Adipose tissue (tissue), 3 donors: ENCODE results near the gene LDLRAD1. TPM values are rescaled to one million over a fixed set of nuclear protein-coding genes. Genes with fewer than 3 reads are reported as not detected.
"Not testable (repeated sequence)": the region's sequence is repeated elsewhere in the genome, so short reads cannot be mapped to it uniquely, and the experiment has no call there.

Experiments
- H3K27ac ChIP-seq: one replicate; pipeline ENCODE4 v1.5.1; 2013; ENCODE audit warnings: low read depth, low read length
- WGBS, 3 donors: extraction: QIAGEN DNeasy Blood & Tissue Kit; methylation state at CpG; one replicate each; pipeline ENCODE4 v1.1.7; 2013; 5-methylcytosine and 5-hydroxymethylcytosine counted together
- polyA plus RNA-seq, 3 donors: library from polyadenylated mRNA; stranded (reverse); fragments of 200-250 nt; gene quantifications; one replicate each; pipeline ENCODE4 v1.2.3, GENCODE V29; 2013
- donor health status: healthy with polysubstance abuse.
- donor health status: Bipolar disorder and iron deficiency.
- donor health status: healthy.

The LDLRAD1 gene
- polyA plus RNA-seq, 3 donors: not detected

DNA sequence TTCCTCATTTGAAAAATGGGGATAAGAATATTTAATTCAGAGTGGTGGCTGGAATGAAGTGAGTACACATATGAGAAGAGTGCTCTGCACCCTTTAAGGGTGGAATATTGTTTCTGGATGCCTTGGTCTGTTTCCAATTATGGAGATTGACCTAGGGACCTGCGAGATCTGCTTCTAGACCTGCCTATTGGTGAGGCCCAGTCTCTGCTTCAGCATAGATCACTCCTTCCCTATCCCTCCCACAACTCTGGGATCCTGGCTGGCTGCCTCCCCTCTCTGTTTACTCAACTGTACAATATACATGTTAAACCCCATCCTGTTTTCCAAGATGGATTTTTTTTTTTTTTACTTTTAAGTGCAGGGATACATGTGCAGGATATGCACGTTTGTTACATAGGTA is 6.4 kb upstream of the LDLRAD1 start:
- H3K27ac ChIP-seq: no peak overlapping the region
- 75 to 90% (median 81%) methylated on average over 2 of the region's 2 CpGs for WGBS, 3 donors

DNA sequence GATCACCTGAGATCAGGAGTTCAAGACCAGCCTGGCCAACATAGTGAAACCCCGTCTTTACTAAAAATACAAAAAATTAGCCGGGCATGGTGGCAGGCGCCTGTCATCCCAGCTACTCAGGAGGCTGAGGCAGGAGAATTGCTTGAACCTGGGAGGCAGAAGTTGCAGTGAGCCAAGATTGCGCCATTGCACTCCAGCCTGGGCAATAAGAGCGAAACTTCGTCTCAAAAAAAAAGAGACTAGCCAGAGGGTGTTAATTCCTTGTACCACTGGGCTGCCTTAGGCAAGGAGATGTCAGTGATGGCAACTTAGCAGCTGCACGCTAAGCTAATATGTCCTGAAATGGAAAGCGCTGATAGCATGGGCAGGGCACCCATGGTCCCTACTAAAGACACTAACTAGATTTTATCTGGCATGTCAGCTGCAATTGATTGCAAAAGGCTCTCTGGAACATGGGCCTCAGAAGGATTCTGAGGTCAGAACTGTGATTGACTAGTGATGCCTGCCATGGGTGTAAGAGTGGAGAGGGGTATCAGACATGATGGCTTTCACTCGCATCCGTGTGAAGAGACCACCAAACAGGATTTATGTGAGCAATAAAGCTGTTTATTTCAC is 1.7 kb upstream of the LDLRAD1 start:
- H3K27ac ChIP-seq: not testable (repeated sequence)
- WGBS, 3 donors: 84 to 87% (median 84%) methylated on average over 9 to 10 of the region's 10 CpGs

DNA sequence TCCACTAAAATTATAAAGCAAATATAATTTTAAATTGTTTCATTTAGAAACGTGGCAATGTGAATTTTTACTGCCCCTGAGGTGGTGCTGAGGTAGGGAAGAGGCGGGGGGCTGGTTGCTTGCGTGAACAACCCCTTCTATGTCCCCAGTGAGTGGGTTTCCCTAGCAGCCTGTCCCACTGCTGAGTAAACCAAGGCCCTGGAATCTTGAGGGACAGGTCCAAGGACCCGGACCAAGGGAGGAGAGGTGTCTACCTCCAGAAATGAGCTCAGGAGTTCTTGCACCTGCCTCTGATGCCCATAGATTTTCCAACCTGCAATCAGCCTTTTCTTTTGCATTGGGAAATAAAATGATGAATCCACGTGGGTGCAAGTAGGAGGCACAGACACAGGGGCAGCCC is 649 bp upstream of the LDLRAD1 start:
- WGBS, 3 donors: 72 to 77% (median 77%) methylated on average over 5 of the region's 5 CpGs
- no peak overlapping the region for H3K27ac ChIP-seq

DNA sequence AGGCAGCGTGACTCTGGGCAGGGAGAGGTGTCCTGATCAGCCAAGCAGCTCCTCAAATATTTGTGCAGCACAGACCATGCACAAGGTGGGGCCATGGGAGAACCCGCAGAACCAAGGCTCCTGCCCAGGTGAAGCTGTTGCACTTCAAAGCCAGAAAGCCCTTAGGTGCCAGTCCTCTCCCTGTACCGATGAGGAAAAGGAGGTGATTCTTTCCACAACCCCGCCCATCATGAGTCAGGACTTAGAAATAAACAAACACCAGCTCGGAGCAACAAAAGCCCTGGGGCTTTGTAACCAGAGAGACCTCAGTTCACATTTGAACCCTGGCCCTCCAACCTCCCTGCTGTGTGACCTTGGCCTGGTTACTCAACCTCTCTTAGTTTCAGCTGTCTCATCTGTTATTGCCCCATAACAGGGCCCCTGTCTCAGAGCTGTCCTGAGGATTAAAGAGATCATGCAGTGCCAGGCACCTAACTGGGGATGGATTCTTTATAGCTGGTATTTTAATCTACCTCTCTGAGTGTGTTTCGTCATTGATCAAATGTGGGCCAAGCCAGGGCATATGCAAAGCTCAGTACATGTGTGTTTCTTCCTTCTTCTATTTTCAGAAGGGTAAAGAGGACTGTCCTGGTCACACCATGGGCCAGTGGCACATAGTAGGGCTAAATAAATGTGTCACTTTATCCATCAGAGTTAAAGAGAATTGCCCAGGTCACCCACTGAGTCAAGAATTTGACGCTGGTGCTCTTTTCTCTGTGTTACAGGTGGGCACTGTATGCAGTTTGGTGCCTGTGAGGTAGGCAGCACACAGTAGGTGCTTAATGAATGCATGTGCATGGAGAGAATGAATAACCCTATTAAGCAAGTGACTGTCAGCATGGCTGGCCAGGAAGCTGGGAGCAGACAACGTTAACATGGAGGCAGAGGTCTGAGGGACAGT is 1.4 kb downstream of the LDLRAD1 start:
- 57 to 65% (median 59%) methylated on average over 8 of the region's 8 CpGs for WGBS, 3 donors

DNA sequence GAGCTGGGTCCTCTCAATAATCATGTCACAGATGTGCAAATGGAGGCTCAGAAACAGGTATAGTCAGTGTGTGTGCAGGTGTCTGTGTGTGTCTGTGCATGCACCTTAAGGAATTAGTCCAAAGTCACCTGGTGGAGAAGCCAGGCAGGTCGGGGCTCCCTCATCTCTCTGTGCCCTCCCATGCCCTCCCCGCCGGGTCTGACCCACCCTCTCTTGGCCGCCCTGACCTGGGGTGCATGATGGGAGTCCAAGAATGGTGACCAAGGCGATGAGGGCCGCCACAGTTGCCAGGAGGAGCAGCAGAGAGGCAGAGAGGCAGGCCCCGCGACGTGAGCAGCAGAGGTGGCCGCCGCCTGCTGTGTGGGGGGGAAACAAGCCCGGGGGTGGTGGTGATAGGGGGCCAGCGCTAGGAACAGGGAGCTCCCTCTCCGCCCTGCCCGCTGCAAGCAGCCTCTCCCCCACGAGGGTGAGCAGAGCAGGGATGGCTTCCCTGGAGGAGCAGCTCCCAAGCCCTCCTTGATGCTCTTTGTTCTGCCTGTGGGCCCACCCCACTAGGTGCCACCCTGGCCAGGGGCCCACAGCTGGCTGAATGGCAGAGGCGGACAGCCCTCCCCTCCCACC is 3.9 kb downstream of the LDLRAD1 start:
- H3K27ac ChIP-seq: no peak overlapping the region
- WGBS, 3 donors: 47 to 60% (median 60%) methylated on average over 14 to 17 of the region's 17 CpGs

More for the DNA sequence above, 1.4 kb downstream of the LDLRAD1 start:
- H3K27ac ChIP-seq: no peak overlapping the region

DNA sequence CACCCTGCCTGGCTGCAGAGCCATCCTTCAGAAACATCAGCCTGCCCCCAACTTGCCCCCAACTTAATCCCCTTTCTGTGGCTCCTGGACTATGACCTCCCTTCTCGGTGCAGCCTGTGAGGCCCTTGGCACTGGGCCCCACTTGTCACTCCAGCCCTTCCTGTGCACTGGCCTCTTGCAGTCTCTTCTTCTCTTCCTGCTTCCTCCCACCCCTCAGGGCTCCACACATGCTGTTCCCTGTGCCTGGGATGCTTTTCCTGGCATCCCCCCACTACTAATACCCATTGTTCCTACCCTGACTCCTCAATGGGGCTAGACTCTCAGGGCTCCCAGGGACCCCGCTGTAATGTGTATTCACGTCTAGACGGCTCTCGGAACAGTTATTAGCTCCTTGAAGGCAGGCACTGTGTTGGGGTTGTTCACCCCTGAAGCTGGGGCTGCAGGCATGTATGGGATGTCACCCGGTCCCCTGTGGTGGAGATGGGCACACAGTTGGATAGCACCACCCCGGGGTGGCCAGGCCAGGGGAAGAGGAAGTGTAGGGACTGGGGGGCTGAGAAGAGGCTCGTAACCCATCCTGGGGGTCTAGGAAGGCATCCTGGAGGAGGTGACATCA is 4.5 kb downstream of the LDLRAD1 start:
- WGBS, 3 donors: 74 to 79% (median 75%) methylated on average over 8 of the region's 8 CpGs
- H3K27ac ChIP-seq: no peak overlapping the region

DNA sequence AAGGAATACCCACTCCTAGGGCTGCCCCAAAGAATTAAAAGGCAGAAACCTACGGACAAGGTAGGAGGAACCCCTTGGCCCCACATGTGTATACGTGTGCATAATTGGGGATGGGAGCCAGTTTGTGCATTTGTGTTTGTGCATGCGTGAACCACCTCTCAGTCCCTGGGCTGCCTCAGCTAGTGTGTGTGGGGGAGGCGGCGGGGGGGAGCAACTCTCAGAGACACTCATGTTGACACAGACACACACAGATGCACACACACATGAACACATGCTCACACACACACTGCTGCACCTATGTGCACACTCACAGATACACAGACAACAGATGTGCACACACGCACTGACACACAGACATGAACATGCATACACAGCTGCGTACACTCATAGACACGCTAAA is 5.1 kb downstream of the LDLRAD1 start:
- no peak overlapping the region for H3K27ac ChIP-seq
- 77 to 85% (median 80%) methylated on average over 8 of the region's 8 CpGs for WGBS, 3 donors

DNA sequence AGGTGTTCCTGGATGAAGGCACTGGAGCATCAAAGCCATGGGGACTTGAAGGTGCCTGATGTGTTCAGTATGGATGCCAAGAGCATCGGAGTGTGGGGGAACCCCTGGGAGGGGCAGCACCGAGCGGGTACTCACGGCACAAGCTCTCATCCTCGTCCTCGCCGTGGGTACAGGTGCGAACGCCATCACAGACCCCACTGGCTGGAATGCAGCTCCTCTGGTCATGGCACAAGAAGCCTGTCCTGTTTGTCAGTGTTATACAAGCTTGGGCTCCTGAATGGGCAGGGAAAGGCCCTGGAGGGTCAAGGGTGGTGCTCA is 6.0 kb downstream of the LDLRAD1 start:
- 85 to 88% (median 87%) methylated on average over 9 of the region's 9 CpGs for WGBS, 3 donors
- no peak overlapping the region for H3K27ac ChIP-seq

DNA sequence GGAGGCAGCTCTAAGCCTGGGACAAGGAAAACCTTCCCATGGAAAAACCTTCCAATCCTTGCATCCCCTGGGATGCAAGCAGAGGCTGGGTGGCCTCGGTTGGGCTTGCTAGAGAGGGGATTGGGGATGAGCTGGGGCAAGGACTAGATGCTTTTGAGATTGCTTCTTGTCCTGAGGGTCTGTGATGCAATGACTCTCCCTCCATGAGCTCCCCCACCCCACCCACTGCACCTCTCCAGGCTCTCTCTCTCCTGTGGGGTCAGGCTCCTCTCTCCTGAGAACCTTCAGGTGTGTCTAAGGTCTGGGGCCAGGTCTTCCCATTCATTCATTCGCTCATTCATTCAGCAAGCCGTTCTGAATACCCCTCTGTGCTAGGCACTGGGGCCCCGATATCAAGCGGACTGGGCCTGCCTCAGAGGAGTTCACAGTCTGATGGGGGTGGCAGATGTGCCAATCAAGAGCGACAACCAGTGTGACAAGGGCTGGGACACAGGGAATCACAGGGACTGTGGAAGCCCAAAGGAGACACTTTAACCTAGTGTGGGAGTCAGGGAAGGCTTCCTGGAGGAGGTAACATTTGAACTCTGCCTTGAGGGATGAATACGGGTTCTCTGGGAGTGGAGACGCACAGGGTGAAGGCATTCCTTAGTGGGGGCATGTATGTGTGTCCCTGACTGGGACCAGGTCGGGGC is 6.5 kb downstream of the LDLRAD1 start:
- H3K27ac ChIP-seq: no peak overlapping the region
- WGBS, 3 donors: 76 to 89% (median 81%) methylated on average over 9 of the region's 9 CpGs

DNA sequence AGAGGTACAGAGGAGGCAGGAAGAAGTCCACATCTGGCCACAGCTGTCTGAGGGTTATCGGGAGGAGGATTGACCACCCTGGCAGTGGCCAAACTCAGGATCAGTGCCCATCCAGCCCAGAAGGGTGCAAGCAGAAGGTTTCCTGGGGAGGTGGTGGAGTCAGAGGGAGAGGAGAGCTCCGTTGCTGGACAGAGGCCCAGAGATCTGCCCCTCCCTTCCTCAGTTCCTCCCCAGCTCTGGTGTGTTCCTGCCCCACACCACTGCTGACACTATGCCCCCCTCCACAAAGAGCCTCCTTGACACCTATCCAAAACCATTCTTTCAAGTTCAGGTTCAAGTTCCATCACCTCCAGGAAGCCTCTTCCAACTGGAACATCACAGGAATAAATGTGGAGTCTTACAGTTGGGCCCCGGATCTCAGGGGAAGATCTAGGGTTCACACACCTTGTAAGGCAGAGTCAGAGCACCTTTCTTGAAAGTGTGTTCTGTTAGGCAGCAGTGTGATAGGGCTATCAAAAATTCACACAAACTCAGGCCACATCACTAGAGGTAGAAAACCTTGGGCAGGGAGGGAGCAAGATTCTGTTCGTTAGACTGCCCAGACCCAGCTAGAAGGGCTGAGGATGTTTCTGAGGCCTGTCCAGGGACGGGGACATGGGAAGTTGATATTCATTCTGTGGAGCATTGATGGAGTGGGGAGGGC is 7.4 kb downstream of the LDLRAD1 start:
- H3K27ac ChIP-seq: no peak overlapping the region
- 63 to 73% (median 67%) methylated on average over 5 of the region's 5 CpGs for WGBS, 3 donors

DNA sequence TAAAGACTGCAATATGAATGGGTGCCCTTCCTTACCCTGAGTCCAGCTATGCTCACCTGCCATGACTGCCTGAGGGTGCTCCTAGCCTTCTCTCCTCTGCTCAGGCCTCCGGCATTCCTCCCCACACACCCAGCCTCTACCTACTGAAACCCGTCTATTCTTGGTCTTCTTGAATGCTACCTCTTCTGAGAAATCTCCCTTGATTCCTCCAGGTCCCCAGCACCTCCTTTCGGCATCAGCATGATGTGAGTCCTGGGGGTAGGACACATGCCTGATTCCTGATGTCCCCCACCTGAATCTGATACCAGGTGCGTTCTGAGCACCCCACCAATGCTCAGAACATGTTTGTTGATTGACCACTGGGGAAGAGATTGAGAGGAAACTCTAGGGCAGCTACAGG is 8.6 kb downstream of the LDLRAD1 start:
- WGBS, 3 donors: 82 to 86% (median 83%) methylated on average over 4 of the region's 4 CpGs
- H3K27ac ChIP-seq: no peak overlapping the region

DNA sequence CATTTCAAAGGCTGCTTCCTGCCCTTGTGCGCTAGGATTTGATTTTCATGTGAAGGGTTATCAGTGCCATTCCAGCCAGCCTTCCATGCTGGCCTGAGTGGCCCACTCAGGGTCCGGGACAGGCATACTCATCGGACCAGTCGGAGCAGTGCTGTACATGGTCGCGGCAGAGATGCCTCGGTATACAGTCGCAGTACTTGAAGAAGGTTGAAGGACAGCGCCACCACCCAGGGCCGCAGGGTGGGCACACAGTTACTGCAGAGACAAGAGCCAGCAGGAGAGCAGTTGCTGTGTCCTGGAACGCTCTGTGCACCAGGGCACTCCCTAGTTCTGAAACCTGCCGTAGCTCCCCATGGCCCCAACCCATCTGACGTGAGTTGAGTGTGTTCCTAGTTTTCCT is 9.1 kb downstream of the LDLRAD1 start:
- whole genome bisulfite sequencing, 3 donors: 67 to 87% (median 85%) methylated on average over 13 of the region's 13 CpGs
- H3K27ac ChIP-seq: no peak overlapping the region

DNA sequence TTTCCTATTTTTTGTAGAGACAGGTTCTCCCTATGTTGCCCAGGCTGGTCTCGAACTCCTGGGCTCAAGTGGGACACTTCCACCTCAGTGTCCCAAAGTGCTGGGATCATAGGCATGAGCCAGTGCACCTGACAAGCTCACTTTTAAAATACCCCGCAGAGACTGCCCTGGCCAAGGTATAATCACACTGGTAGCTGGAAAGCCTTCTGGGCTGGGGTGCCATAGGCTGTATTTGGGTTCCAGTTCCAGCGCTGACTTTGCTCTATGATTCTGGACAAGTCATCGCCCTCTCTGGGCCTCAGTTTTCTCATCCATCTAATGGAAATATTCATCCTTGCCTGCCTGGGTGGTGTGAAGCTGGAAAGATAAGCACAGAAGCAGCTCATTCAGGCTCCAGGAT is 10.4 kb downstream of the LDLRAD1 start:
- 88 to 95% (median 93%) methylated on average over 4 of the region's 4 CpGs for WGBS, 3 donors
- H3K27ac ChIP-seq: no peak overlapping the region

DNA sequence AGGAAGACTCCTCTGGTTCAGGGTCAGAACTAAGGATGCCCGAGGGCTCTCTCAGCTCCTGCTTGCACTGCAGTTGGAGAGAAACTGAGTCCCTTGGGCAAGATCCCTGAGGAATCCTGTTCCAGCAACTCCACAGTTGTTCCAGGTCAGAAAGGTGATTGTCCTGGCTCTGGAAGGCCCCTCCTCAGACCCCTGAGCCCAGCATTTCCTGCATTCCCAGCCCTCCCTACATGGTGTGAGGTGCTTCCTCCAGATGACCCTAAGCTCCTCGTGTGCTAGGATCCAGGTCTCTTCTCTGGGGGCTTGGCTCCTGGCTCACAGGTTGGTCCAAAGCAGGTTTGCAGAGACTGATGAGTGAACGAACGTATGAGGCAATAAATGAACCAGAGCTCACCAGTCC is 11.5 kb downstream of the LDLRAD1 start:
- 67 to 75% (median 72%) methylated on average over 4 of the region's 4 CpGs for WGBS, 3 donors
- H3K27ac ChIP-seq: no peak overlapping the region

DNA sequence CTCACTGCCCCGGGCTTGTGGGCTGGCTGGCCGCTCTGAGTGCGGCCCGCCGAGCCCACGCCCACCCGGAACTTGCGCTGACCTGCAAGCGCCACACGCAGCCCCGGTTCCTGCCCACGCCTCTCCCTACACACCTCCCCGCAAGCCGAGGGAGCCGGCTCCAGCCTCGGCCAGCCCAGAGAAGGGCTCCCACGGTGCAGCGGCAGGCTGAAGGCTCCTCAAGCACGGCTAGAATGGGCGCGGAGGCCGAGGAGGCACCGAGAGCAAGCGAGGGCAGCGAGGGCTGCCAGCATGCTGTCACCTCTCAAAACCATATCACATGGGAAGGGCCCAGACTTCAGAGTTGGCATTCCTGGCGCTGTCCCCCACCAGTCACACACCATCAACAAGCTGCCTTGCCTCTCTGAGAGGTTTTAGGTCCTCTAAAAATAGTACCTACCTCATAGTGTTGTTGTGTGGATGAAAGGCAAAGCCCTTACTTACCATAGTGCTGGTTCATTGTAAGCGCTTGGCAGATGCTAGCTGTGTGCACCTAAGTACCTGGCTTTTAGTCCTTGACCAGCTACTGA is 13.4 kb downstream of the LDLRAD1 start:
- H3K27ac ChIP-seq: no peak overlapping the region
- WGBS, 3 donors: 94 to 98% (median 95%) methylated on average over 14 to 27 of the region's 27 CpGs

DNA sequence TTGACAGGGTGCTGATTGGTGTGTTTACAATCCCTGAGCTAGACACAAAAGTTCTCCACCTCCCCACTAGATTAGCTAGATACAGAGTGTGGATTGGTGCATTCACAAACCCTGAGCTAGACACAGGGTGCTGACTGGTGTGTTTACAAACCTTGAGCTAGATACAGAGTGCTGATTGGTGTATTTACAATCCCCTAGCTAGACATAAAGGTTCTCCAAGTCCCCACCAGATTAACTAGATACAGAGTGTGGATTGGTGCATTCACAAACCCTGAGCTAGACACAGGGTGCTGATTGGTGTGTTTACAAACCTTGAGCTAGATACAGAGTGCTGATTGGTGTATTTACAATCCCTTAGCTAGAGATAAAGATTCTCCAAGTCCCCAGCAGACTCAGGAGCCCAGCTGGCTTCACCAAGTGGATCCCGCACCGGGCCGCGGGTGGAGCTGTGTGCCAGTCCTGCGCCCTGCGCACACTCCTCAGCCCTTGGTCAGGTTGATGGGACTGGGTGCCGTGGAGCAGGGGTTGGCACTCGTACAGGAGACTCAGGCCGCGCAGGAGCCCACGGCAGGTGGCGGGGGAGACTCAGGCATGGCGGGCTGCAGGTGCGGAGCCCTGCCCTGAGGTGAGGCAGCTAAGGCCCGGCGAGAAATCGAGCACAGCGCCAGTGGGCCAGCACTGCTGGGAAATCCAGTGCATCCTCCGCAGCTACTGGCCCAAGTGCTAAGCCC is 14.1 kb downstream of the LDLRAD1 start:
- H3K27ac ChIP-seq: not testable (repeated sequence)
- WGBS, 3 donors: 88 to 97% (median 96%) methylated on average over 16 to 19 of the region's 19 CpGs

DNA sequence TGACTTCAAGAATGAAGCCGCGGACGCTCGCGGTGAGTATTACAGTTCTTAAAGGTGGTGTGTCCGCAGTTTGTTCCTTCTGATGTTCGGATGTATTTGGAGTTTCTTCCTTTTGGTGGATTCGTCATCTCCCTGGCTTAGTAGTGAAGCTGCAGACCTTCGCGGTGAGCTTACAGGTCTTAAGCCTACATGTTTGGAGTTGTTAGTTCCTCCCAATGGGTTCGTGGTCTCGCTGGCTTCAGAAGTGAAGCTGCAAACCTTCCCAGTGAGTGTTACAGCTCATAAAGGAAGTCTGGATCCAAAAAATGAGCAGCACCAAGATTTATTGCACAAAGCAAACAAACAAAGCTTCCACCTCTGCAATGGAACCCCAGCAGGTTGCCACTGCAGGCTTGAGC is 14.7 kb downstream of the LDLRAD1 start:
- 90 to 96% (median 94%) methylated on average over 12 of the region's 12 CpGs for WGBS, 3 donors

More for the DNA sequence above, 14.7 kb downstream of the LDLRAD1 start:
- H3K27ac ChIP-seq: no peak overlapping the region
